Gastrocnemius medialis (tissue), 4 donors: ENCODE results near the gene PAIP2B. TPM values are rescaled to one million over a fixed set of nuclear protein-coding genes. Genes with fewer than 3 reads are reported as not detected.
A peak's percentile ranks its signal among the peaks of the same experiment; 100 is the strongest.

ENCODE experiments used
- ATAC-seq, 2 donors: fragments of 150-250 bp; one replicate each; pipeline ENCODE4 v1.9.1; 2016
- DNase-seq, 2 donors: peaks; one replicate each; pipeline ENCODE4 v3.0.0-alpha.2; 2019
- H3K27ac ChIP-seq, 4 donors: fragments of 200-600 bp; sonication (generic); 1 replicate in 1 of 4; 2 replicates in 3 of 4; pipeline ENCODE4 v1.5.1; 2016 to 2018; ENCODE audit warnings: mild to moderate bottlenecking in 2 of 4, moderate library complexity in 1 of 4
- H3K27me3 ChIP-seq, 3 donors: fragments of 200-600 bp; sonication (generic) in 2 of 3; 1 replicate in 1 of 3; 2 replicates in 2 of 3; pipeline versions ENCODE4 v1.5.1 to v1.6.0; 2016 to 2019; ENCODE audit warnings: mild to moderate bottlenecking in 1 of 3, moderate library complexity in 1 of 3
- H3K36me3 ChIP-seq, 2 donors: fragments of 200-600 bp; sonication (generic) in 1 of 2; one replicate each; pipeline ENCODE4 v1.5.1; 2017 to 2018
- H3K4me1 ChIP-seq, 2 donors: fragments of 200-600 bp; sonication (generic) in 1 of 2; one replicate each; pipeline ENCODE4 v1.5.1; 2016 to 2017; ENCODE audit warnings: mild to moderate bottlenecking in 2 of 2
- H3K4me3 ChIP-seq, 4 donors: fragments of 200-600 bp; sonication (generic) in 3 of 4; 1 replicate in 1 of 4; 2 replicates in 3 of 4; pipeline ENCODE4 v1.5.1; 2016 to 2019; ENCODE audit warnings: mild to moderate bottlenecking in 2 of 4
- H3K9me3 ChIP-seq, 3 donors: fragments of 200-600 bp; sonication (generic) in 2 of 3; 1 replicate in 1 of 3; 2 replicates in 2 of 3; pipeline ENCODE4 v1.5.1; 2016 to 2019
- CTCF ChIP-seq, 5 experiments: fragments of 450-650 bp in 3 of 5; fragments of 200-600 bp in 2 of 5; sonication (generic) in 2 of 5; IDR thresholded peaks in 4 of 5; conservative IDR thresholded peaks in 1 of 5; 1 replicate in 4 of 5; 2 replicates in 1 of 5; pipeline ENCODE4 v1.5.1; 2016 to 2019; ENCODE audit warnings: antibody characterized with exemption in 5 of 5, mild to moderate bottlenecking in 3 of 5, moderate library complexity in 3 of 5
- POLR2A ChIP-seq, 2 donors: fragments of 450-650 bp; IDR thresholded peaks; one replicate each; pipeline ENCODE4 v1.6.1; 2017; ENCODE audit warnings: antibody characterized with exemption in 2 of 2, mild to moderate bottlenecking in 2 of 2, moderate library complexity in 2 of 2
- in situ Hi-C, 4 donors: fragments of 200-750 bp; cut with MboI; loops; one replicate each; pipeline versions ENCODE4 v1.15.0 to v1.8.0; 2017; ENCODE audit warnings: low sequenced_read_pairs in 4 of 4
- intact Hi-C: fragments of 100-400 bp; cut with DNase I; formaldehyde crosslinking; loops from one replicate; pipeline ENCODE4 v1.15.1; 2023; ENCODE audit warnings: low total_unique reads
- total RNA-seq, 4 donors: library from RNA; depleted of rRNA; stranded (reverse); fragments of >200 nt; gene quantifications; one replicate each; pipeline versions ENCODE4 v1.1.0 to v1.2.3, GENCODE V29; 2016

Gene PAIP2B
- total RNA-seq, 4 donors from 2014 or later, result 14.6 to 32.6 (median 15.9) TPM

GRCh38 chr2:71252862-71253261, 26.0 kb upstream of the PAIP2B start:
- no peak overlapping the region for H3K4me3 ChIP-seq
- TF ChIP-seq POLR2A (IDR thresholded peaks at IDR 0.05), result no peak
- no peak for TF ChIP-seq CTCF (IDR thresholded peaks at IDR 0.05 in 4 of 5, conservative IDR thresholded peaks at IDR 0.05 in 1 of 5)
- DNase-seq, result no peak
- H3K27ac ChIP-seq, result peak overlapping the region; percentile 70 to 85 (median 83)
- no peaks in the 10 kb centered on the region for H3K36me3 ChIP-seq
- peaks cover 24 to 29% of the 10 kb centered on the region in 2 donors for H3K4me1 ChIP-seq
- no peaks in the 10 kb centered on the region for H3K27me3 ChIP-seq
- intact Hi-C loops (no loop called here), in situ Hi-C loops (no loop called here)
- no peak for ATAC-seq
- H3K9me3 ChIP-seq, result no peaks in the 10 kb centered on the region

- TF ChIP-seq POLR2A (IDR thresholded peaks at IDR 0.05) (no peak), CTCF (IDR thresholded peaks at IDR 0.05 in 4 of 5, conservative IDR thresholded peaks at IDR 0.05 in 1 of 5) (no peak)
- DNase-seq (no peak), ATAC-seq (no peak)
- no peaks in the 10 kb centered on the region for H3K27me3 ChIP-seq
- in situ Hi-C loops, result no loop called here
- H3K9me3 ChIP-seq, result no peaks in the 10 kb centered on the region
- H3K27ac ChIP-seq, result no peak overlapping the region
- no peak overlapping the region for H3K4me3 ChIP-seq
- H3K36me3 ChIP-seq, result no peaks in the 10 kb centered on the region
- H3K4me1 ChIP-seq, result peaks cover 18 to 23% of the 10 kb centered on the region in 2 donors
- intact Hi-C loops, result no loop called here
Observed at GRCh38 chr2:71250935-71251334, 24.0 kb upstream of the PAIP2B start.

- intact Hi-C loops (no loop called here), in situ Hi-C loops (no loop called here)
- Histone ChIP-seq H3K4me1 (peaks cover 44 to 47% of the 10 kb centered on the region in 2 donors), H3K27ac (peak overlapping the region; percentile 74 to 87 (median 79)), H3K4me3 (no peak overlapping the region), H3K9me3 (no peaks in the 10 kb centered on the region), H3K36me3 (no peaks in the 10 kb centered on the region), H3K27me3 (no peaks in the 10 kb centered on the region)
- DNase-seq (no peak), ATAC-seq (peak in 1 of 2 donors; percentile 1)
- TF ChIP-seq POLR2A (IDR thresholded peaks at IDR 0.05), result no peak
Observed at GRCh38 chr2:71244302-71244660, 17.4 kb upstream of the PAIP2B start.

GRCh38 chr2:71243634-71244301, 16.9 kb upstream of the PAIP2B start:
- Histone ChIP-seq H3K9me3 (no peaks in the 10 kb centered on the region), H3K4me1 (peaks cover 48 to 52% of the 10 kb centered on the region in 2 donors), H3K27me3 (no peaks in the 10 kb centered on the region), H3K36me3 (no peaks in the 10 kb centered on the region), H3K4me3 (no peak overlapping the region), H3K27ac (peak overlapping the region; percentile 74 to 87 (median 79))
- no peak for TF ChIP-seq CTCF (IDR thresholded peaks at IDR 0.05 in 4 of 5, conservative IDR thresholded peaks at IDR 0.05 in 1 of 5)
- no peak for TF ChIP-seq POLR2A (IDR thresholded peaks at IDR 0.05)
- ATAC-seq (peak; percentile 96 to 97), DNase-seq (peak; percentile 79 to 88)
- intact Hi-C loops, result loop anchor here (1.0 kb wide), 1 partner anchor 18 kb away; no protein-coding TSS in a partner anchor
- in situ Hi-C loops, result no loop called here

GRCh38 chr2:71240794-71241193, 13.9 kb upstream of the PAIP2B start:
- ATAC-seq (peak in 1 of 2 donors; percentile 31), DNase-seq (peak in 1 of 2 donors; percentile 69)
- H3K27me3 ChIP-seq, result no peaks in the 10 kb centered on the region
- in situ Hi-C loops, result no loop called here
- H3K9me3 ChIP-seq, result no peaks in the 10 kb centered on the region
- H3K27ac ChIP-seq, result peak overlapping the region; percentile 77 to 87 (median 81)
- H3K4me1 ChIP-seq, result peaks cover 70 to 71% of the 10 kb centered on the region in 2 donors
- intact Hi-C loops, result no loop called here
- H3K36me3 ChIP-seq, result no peaks in the 10 kb centered on the region
- no peak overlapping the region for H3K4me3 ChIP-seq
- TF ChIP-seq POLR2A (IDR thresholded peaks at IDR 0.05) (no peak), CTCF (IDR thresholded peaks at IDR 0.05 in 4 of 5, conservative IDR thresholded peaks at IDR 0.05 in 1 of 5) (no peak)
